ENCODE data around the gene HHIPL1.

HHIPL1 gene

GRCh38 chr14:99701260-99701659 lies 56.3 kb downstream of the HHIPL1 start:
- in situ Hi-C loops (cut with MboI; ENCODE audit: low pct_unique_long_range_greater_than_20kb, low sequenced_read_pairs, unreplicated experiment) = loop anchor here (25.0 kb wide), 1 partner anchor 186 kb away; no protein-coding TSS in a partner anchor
- no peak for DNase-seq (ENCODE audit: low spot score)
- TF ChIP-seq CTCF (IDR thresholded peaks at IDR 0.05; ENCODE audit: extremely low read depth, insufficient read depth, missing control alignments) = no peak

- in situ Hi-C loops (cut with MboI; ENCODE audit: low pct_unique_long_range_greater_than_20kb, low sequenced_read_pairs, unreplicated experiment) = loop anchor here (25.0 kb wide), 1 partner anchor 185 kb away; no protein-coding TSS in a partner anchor
- no peak for TF ChIP-seq CTCF (IDR thresholded peaks at IDR 0.05; ENCODE audit: extremely low read depth, insufficient read depth, missing control alignments)
- DNase-seq (ENCODE audit: low spot score) = no peak
Observed at GRCh38 chr14:99702115-99702514, 57.2 kb downstream of the HHIPL1 start.

GRCh38 chr14:99703381-99703780 lies 58.5 kb downstream of the HHIPL1 start:
- in situ Hi-C loops (cut with MboI; ENCODE audit: low pct_unique_long_range_greater_than_20kb, low sequenced_read_pairs, unreplicated experiment) = loop anchor here (25.0 kb wide), 1 partner anchor 184 kb away; no protein-coding TSS in a partner anchor
- no peak for DNase-seq (ENCODE audit: low spot score)
- no peak for TF ChIP-seq CTCF (IDR thresholded peaks at IDR 0.05; ENCODE audit: extremely low read depth, insufficient read depth, missing control alignments)

GRCh38 chr14:99704037-99704436 lies 59.1 kb downstream of the HHIPL1 start:
- TF ChIP-seq CTCF (IDR thresholded peaks at IDR 0.05; ENCODE audit: extremely low read depth, insufficient read depth, missing control alignments) = no peak
- in situ Hi-C loops (cut with MboI; ENCODE audit: low pct_unique_long_range_greater_than_20kb, low sequenced_read_pairs, unreplicated experiment) = loop anchor here (25.0 kb wide), 1 partner anchor 183 kb away; no protein-coding TSS in a partner anchor
- DNase-seq (ENCODE audit: low spot score) = no peak

GRCh38 chr14:99706107-99706900 lies 61.4 kb downstream of the HHIPL1 start:
- no peak for DNase-seq (ENCODE audit: low spot score)
- in situ Hi-C loops (cut with MboI; ENCODE audit: low pct_unique_long_range_greater_than_20kb, low sequenced_read_pairs, unreplicated experiment) = loop anchor here (25.0 kb wide), 1 partner anchor 181 kb away; no protein-coding TSS in a partner anchor

GRCh38 chr14:99707420-99707819 lies 62.5 kb downstream of the HHIPL1 start:
- TF ChIP-seq CTCF (IDR thresholded peaks at IDR 0.05; ENCODE audit: extremely low read depth, insufficient read depth, missing control alignments) = no peak
- in situ Hi-C loops (cut with MboI; ENCODE audit: low pct_unique_long_range_greater_than_20kb, low sequenced_read_pairs, unreplicated experiment) = loop anchor here (25.0 kb wide), 1 partner anchor 180 kb away; no protein-coding TSS in a partner anchor
- DNase-seq (ENCODE audit: low spot score) = no peak

More at GRCh38 chr14:99706107-99706900, 61.4 kb downstream of the HHIPL1 start:
- TF ChIP-seq CTCF (IDR thresholded peaks at IDR 0.05; ENCODE audit: extremely low read depth, insufficient read depth, missing control alignments) = no peak

Data from GM13977 (cell line).